ENCODE measurements around the gene TBCK.
"Not testable (repeated sequence)": the region's sequence is repeated elsewhere in the genome, so short reads cannot be mapped to it uniquely, and the experiment has no call there.

TBCK gene

DNA sequence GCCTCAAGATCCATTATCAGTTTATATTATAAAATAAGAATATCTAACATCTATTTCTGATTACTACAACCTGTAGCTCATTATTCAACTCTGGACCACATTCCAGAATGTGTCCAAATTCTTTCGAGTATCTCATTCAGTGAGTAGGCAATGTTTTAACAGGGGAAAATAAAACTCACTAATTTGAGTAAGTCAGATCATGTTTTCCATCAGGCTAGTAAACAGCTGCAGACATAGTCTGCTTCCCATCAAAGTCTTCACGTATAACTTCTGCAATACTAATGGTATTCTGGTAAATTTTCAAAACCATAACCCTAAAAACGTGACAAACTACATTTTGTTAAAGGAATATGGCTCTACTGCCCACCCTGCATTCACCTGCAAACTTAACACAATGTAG, 31.8 kb downstream of the TBCK start:
- no peak for DNase-seq

DNA sequence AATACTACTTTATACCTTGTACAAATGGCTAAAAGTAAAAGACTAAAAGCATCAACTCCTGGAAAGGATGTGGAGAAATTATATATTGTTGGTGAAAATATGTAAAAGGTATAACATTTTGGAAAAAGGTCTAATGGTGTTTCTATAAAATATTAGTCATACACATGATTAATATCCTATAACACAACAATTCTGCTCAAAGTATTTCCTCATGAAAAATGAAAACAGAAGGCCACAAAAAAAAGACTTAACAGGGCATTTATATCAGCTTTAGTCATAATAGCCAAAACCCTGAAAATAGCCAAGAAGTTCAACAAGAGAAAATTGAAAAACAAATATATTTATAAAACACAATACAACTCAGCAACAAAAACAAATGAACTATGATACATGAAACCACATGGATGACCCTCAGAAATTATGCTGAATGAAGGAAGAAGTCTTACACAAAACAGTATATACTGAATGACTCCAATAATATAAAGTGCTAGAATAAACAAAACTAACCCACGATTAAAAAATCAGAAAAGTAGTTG, 38.8 kb downstream of the TBCK start:
- DNase-seq, result no peak

DNA sequence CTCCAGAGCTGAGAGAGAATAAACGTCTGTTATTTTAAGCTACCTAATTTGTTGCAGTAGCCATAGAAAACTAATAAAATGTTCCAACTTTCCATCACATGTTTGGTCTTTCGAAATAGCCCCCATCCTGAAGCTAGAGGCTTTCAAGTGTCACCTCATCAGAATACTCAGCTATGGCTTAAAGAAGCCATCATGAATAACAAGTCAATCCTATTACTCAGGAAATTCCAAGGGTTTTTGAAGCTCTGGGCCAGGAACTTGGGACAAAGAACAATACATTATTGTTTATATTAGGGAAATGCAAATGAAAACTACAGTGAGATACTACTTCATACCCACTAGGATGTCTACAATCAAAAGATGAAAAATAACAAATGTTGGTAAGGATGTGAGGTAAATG, 42.2 kb downstream of the TBCK start:
- DNase-seq, result no peak

DNA sequence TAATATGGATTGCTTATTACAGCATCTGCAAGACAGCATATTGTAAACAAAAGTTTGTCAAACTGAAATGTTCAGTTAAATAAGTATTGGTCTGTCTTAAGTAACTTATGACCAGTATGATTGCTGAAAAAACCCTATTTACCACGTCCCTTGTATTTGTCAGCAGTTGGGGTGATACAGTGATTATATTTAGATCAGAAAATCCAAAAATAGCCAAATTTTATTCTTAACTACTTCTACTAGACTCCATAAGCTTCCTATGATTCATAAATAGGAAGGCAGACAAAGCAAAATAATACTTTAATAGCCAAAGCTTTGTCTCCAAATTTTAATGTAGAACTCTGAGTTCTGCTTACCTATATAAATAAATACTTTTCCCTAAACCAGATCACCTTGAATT, 45.3 kb downstream of the TBCK start:
- DNase-seq, result no peak

DNA sequence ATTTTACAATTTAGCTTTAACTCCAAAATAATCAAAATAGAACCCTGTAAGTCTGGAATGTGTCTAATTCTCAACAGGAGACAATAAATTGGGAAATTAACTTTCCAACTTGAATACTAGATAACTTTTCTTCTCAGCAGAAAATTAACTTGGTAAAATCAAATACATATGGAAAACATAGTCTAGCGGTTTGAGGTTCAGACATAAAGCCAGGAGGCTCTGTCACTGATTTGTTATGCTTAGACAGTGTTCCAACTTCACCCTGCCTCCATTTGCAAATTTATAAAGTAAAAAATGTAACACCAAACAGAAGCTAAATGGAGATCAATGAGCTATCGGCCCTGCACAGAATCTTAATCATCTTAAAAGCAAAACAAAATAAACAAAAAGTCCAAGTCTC, 46.3 kb downstream of the TBCK start:
- no peak for DNase-seq

DNA sequence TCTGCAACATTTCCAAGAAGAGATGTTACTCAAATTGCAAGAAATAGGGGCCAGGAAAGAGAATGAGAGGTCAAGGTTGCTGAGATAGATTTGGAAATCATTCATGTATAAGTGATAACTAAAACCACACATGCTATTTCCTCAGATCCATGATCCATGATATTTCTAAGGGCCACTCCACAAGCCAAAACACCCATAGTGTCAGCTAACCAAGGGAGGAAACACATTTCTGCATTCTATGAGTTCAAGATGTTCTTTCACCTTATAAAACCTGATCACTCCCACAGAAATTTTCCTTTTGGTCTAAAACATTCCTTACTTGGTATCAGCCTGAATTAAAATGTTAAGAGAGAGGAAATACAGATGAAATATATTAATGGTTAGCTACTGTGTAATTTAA, 47.2 kb downstream of the TBCK start:
- DNase-seq, result no peak

DNA sequence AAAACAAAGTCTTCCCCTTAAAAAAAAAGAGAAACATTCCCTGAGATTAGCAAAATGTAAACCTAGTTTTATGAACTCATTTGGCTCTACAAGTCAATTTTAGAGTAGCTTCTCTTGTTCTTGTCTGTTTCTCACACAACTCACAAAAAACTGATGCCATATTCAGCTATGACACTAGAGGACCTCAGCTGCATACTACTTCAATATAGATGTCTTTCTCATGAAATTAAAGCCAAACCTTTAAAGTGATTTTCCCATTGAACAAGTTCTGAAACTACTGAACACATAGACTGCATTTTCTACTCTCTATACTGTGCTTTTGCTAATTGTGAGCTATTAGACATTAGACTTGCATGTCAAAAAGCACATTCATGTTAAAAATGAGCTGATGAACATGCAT, 49.8 kb downstream of the TBCK start:
- peak in 1 of 2 donors; percentile 7 for DNase-seq

DNA sequence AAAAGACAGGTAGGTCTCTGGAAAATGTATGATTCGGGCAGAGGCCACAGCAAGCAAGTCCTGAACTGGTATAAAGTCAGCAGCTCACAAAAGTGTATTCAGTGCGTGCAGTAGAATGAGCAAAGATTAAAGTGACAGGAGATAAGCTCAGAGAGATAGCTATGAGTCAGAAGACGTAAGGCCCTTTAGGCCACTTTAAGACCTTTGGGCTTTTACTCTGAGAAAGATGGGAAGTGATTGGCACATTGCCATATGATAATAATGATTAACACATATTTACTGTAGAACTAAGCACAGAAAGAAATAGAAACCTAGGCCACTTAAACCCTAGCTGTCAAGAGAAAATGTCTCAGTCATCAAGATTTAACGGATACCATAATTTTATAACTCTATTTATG, 51.7 kb downstream of the TBCK start:
- DNase-seq, result no peak

DNA sequence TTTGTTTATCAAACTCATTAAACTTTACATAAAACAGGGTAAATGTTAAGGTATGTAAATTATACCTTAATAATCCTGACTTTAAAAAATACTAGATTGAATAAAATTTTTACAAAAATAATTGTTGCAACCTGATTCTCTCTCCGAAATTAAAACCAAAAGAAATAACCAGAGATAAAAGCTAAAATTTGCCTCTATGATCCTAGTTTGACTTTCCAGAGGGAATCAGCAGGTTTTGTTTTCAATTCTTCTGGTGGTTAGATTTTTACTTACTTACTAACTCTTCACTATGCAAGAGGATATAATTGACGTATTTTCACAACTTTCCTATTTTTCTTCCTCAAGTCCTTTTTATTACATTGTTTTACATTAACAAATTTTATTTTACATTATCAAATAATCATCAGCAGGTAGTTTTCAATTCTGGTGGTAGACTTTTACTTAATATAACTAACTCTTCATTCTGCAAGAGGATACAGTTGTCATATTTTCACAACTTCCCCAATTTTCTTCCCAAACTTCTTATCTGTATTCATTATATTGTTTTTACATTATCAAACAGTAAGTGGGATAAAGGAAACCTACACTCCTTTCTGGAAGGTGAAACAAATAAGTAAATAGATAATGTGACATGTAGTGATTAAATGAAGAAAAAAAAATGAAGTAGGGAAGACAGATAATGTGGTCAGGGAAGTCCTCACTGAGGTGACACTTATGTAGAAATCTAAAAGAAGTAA, 52.2 kb downstream of the TBCK start:
- no peak for DNase-seq

DNA sequence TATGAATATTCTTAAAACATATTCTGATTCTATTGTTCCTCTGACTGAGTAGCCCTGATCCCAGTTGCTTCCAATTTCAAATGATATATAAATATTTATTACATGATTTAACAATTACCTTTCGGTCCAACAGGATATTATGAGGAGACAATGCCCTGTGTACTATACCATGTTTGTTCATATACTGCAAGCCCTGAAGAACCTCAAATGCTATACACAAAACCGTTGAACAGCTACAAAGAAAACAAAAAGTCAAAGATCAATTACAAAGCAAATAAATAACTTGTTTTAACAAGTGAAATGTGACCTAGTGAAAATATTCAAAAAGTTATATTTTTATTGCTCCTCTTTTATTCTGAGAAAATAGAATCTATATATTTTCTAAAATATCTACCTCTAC, 54.0 kb downstream of the TBCK start:
- DNase-seq, result no peak

DNA sequence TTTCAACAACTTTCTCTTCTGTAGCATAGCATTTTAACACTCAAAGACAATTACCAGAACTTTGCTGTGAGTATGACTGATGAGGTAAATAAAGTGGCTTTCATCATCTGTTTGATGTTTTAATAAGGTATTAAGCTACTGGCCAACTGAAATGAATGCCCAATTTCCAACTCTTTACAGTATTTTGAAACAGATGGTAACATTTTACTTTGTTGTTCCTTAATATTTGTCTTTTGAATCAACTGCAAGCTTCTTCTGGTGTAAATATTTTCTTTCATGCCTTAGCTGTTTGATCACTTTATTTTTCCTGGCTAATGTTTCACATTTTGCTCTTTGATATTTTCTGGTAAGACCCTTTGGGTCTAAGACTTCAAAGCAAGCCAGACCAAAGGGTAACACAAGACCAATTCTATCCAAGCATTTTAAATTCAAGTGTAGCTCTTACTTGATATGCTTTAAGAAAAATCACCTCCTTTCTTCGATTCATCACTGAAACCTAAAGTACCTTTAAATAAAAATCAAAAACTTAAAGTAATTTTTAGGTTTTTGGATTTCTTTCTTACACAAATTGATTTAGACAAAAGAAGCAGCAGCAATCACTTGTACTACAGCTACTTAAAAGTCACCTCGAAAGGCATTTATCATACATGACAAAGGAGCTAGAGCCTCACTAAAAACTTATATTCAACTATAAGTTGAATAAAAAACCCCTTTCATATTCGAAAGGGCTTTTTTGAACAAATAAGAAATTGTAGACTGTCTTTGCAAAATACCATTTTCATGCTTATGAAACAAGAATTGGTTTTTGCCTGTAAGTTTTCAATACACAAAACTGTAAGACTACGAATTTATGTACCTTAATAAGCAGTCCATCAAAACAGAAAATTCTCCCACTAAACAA, 57.6 kb downstream of the TBCK start:
- DNase-seq, result no peak

DNA sequence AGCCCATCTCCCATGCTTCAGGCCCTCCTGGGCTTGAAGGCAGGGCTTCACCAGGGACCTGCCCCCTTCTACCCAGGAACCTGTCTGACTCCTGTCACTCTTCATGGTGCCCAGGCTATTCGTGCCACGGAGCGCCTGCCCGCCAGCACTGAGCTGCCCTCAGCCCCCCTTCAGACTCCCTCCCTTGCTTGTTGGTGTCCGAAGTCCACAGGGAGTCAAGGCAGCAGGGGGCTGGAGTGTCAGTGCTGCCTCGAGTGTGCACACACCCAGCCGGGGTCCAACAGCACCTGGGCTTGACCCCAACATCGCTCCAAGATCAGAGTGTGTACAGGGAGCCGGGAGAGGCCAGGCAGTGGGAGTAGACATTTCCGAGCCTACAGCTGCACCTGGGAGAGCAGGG, 59.8 kb downstream of the TBCK start:
- no peak for DNase-seq

DNA sequence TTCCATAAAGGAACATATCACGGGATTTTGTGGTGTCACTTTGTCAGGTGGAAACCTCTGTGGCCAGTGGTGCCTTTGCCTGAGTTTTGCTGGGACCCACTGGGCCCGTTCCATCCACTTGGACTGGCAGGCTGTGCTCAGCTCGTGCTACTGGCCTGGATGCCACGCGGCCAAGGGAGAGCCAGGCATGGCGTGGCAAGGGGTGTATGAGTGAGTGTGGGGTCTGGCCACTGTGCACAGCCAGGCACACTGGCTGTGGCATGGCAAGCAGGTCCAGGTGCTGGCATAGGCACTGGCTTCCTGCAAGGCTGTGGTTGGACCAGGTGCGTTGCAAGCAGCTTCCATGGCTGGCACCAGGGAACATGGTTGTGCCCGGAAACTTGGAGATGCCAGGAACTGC, 60.8 kb downstream of the TBCK start:
- no peak for DNase-seq

DNA sequence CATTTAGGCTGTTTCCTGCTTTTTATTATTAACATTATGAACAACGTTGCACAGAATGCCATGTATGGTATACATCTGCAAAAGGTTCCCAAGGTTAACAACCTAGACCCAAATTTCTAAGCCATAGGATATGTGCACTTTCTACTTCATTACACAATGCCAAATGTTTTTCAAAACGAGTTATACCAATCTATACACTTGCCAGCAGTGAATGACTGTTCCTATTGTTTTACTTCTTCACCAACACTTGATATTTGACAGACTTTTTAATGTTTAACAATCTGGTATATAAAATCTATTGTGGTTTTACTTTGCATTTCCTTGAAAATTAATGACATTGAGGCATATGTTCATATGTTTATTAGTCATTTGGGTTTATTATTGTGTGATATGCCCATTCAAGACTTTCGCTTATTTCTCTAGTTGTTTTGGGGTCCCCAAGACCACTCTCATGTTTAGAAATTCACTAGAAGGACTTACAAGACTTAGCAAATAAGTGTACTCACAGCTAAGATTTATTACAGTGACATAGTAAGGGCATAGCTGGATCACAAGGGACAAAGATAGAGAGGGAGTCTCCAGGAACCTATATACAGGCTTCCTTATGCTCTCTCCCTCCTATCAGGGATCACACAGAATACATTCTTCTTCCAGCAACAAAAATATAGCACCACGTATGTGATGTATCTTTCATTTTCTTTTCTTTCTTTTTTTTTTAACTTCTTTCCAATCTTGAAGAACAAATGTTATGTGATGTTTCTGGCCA, 62.5 kb downstream of the TBCK start:
- no peak for DNase-seq

DNA sequence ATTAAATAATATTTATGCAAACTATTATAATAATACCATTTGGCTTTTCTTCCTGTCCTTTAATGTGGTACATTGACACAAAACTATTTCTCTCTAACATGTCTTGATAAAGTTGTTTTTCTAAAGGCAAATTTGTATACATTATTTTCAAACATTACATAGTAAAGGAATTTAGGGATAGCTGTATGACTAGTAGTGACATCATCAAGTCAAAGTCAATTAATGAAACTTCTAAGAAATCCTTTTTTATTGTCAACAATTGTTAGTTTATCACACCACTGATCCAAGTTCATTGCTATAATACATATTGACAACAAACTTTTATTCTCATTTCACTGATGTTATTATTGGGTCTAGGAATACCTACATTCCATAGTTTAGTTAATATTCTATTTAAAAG, 68.4 kb downstream of the TBCK start:
- DNase-seq, result no peak

DNA sequence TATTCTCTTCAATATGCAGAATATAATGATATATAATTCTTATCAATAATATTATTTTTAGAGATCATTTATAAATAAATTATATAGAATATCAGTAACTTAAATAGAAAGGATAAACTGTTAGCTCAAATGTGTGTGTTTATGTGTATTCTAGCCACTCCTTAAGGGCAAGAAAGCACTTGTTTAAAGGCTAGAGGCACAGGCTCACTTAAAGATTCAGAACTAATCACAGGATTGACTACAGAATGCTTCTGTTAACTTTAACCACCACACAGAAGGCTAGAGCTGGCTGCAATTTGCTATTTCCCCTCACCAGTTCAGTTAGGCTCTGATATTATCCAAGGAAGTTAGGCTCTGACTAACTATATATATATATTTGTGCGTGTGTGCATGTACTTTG, 69.6 kb downstream of the TBCK start:
- DNase-seq, result no peak

DNA sequence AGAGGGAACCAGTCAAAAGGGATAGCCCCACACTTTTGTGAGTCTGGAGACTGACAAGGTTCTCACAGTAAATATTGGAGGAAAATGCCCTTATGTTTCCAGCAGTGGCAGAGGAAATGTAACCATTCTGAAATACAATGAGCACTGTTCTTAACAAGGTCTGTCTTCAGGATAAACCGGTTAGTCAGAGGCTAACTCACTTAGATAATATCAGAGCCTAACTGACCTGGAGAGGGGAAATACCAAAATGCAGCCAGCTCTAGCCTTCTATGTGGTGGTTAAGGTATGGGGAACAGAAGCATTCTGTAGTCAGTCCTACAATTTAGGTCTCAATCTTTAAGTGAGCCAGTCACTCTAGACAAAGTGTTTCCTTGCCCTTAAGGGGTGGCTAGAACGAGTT, 70.8 kb downstream of the TBCK start:
- DNase-seq, result no peak

DNA sequence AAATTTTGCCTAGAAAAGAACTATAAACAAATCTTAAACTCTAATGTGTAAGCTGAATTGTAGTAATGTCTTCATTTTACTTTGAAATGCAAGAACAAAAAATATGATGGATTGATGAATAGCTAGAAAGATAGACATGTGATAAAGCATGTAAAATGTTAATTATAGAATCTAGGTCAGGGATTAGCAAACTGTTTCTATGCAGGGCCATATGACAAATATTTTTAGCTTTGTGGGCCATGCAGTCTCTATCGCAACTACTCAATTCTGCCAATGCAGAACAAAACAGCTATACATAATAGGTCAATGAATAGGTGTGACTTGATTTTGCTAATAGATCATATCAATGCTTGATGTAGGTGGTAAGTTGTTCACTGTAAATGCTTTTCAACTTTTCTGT, 75.3 kb downstream of the TBCK start:
- DNase-seq, result no peak

DNA sequence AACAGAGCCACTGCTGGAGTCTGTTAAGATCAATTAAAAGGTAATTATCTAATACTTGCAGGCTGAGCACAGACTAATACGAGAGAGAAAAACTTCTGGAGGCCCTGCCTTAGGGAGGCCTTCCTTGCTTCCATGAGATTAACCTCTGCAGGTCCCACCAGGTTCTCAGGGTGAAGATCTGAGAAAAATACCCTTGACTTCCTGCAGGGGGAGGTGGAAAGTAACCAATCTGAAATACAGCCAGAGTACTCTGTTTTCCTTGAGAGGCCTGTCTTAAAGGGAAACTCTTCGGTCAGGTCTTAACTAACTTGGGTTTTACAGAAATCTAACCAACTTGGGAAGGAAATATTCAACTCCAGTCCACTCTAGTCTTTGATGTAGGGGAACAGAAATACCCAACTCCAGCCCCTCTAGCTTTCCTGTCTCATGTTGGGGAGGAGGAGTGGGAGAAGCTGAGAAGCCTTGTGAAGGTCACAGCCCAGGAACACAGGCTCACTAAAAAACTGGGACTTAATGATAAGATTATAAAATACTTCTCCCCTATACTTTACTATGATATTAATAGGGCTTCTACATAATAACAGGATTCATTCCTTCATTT, 77.1 kb downstream of the TBCK start:
- DNase-seq, result peak in 1 of 2 donors; percentile 13

DNA sequence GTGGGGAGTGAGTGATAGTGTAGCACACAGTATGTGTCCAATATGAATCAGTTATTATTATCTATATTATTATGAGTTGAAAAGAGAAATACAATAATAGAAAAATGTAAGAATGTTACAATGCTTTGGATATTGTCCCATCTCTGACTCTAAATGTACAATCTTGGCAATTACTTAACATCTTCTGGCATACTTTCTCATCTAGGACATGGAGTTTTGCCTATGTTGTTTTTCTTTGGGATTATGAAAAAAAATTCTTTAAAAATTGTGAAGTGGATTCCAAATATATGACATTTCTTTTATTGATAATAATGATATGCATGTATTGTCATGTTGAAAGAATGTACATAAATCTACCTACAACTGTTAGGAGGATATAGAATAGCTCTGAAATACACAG, 84.1 kb downstream of the TBCK start:
- DNase-seq, result no peak

DNA sequence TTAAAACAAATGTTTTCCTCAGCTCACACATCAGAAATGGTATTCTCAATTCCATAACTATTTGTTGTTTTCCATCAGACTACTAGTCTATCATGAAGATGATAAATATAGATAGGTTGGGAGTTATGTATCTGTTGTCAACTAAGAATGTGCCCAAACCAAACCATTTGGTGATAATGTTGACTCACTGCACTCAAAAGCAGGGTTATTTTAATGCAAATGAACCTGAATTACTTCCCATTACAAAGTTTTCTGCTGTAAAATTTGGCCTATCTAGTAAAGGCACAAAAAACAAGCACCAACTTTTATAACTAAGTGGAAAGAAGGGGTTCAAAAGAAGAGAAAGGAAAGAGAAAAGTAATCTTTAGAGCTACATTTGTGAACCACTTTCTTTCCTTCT, 93.5 kb downstream of the TBCK start:
- DNase-seq, result no peak

DNA sequence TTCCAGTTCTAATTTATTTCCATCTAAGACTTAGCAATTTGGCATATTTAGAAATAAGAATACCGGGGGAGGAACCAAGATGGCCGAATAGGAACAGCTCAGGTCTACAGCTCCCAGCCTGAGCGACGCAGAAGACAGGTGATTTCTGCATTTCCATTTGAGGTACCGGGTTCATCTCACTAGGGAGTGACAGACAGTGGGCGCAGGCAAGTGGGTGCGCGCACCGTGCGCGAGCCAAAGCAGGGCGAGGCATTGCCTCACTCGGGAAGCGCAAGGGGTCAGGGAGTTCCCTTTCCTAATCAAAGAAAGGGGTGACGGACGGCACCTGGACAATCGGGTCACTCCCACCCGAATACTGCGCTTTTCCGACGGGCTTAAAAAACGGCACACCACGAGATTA, 102.7 kb downstream of the TBCK start:
- DNase-seq, result not testable (repeated sequence)

DNA sequence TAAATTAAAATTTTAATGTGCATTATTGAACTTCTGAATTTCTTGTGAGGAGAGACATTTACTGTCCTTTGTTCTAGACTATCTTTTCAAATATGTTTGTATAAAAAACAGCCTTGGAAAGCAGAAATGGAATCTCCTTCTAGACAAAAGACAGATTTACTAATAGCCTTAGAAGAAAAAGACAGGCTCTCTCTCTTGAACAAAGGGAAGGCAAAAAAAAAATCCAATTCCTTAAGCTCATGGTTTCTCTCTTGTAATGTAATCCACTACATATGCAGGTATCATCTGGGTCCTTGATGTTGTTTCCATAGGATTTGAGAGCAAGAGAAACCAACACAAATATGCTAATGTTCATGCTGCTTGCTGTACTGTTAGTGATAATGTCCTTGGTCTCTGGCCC, 106.0 kb downstream of the TBCK start:
- no peak for DNase-seq
